ENCODE data around the gene ATG2A.
"Not testable (repeated sequence)": the region's sequence is repeated elsewhere in the genome, so short reads cannot be mapped to it uniquely, and the experiment has no call there.

The ATG2A gene

GRCh38 chr11:64854534-64855502 is 62.2 kb downstream of the ATG2A start:
- DNase-seq (ENCODE audit: low read depth) = peak; percentile 87

DNA sequence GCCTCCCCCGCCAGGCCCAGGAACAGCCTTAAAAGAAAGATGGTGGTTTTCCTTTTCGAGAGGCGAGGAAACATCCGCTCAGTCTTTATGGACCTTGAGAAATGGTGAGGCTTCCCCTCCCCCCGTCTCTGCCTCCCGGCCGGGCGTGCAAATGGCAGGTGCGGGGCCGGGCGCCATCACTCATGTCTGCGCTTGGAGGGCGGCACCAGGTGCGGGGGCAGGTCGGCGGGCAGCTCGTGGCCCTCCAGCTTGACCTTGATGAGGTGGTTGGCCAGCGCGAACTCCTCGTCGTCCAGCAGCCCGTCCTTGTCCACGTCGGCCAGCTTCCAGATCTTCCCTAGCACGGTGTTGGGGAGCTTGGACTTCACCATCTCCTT is 62.9 kb downstream of the ATG2A start:
- DNase-seq (ENCODE audit: low read depth) = no peak

GRCh38 chr11:64853709-64854108 is 63.3 kb downstream of the ATG2A start:
- DNase-seq (ENCODE audit: low read depth) = no peak

DNA sequence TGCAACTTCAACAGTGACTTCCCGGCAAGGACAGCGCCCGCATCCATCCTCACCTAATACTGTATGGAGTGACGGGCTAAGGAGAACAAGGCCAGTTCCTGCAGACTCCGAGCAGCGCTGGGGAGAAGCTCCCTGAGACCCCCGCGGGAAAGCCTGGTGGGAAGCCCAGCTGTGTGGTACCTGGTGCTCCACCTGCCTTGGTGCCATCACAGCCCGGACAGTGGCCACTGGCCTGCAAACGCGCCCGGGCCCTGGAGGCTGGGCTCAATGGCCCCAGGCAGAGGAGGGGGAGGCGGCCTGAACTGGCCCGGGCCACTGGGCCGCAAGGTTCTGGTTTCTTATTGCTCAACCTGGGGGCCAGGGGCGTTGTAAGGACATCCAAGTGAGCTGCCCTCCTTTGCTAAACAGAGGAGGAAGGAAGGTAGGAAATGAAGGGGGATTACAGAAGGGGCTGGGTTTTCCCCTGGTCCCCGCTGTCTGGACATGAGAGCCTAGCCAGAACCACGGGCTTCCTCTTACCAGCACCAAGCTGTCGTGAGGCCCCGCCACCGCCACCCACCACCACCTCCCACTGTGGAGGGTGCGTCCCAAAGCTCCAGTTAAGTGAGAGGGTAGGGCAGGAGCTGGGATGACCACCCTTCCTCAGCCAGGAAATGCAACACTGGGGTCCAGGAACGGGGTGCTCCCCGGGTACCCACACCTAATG is 64.1 kb downstream of the ATG2A start:
- DNase-seq (ENCODE audit: low read depth) = no peak

- DNase-seq (ENCODE audit: low read depth) = no peak
These were observed 65.1 kb downstream of the ATG2A start for GRCh38 chr11:64851831-64852351.

- no peak for DNase-seq (ENCODE audit: low read depth)
These were observed 65.9 kb downstream of the ATG2A start for GRCh38 chr11:64850979-64851567.

DNA sequence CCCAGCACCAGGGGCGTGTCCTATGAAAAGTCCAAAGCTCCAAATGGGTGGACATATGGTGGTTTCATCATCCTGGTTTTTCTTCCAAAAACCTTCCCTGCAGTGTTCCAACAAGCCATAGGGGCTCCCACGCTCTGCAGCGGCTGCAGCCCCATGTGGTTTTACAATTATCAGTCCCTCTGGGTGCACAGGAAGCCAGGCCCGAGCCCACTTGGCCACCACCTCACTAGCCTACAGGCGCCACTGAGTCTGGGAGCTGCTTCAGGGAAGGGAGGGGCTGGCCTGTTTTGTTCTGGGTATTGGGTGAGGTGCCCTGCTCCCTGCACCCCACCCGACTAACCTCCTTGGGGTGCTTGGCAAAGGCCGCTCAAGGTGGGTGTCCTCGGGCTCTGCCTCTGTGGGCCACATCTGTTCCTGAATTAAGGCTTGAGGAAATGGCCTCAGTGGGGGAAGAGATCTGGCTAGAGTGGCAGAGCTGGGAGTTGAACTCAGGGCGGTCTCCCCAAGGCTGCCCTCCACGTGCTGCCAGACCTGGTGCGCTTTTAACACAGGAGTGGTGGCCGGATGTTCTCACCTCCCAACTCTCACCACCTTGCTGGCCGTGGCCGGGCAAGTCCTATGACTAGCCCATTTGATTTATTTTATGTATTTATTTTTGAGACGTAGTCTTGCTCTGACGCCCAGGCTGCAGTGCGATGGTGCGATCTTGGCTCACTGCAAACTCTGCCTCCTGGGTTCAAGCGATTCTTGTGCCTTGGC is 67.2 kb downstream of the ATG2A start:
- no peak for DNase-seq (ENCODE audit: low read depth)

- no peak for DNase-seq (ENCODE audit: low read depth)
These were observed 68.0 kb downstream of the ATG2A start for GRCh38 chr11:64848826-64849597.

DNA sequence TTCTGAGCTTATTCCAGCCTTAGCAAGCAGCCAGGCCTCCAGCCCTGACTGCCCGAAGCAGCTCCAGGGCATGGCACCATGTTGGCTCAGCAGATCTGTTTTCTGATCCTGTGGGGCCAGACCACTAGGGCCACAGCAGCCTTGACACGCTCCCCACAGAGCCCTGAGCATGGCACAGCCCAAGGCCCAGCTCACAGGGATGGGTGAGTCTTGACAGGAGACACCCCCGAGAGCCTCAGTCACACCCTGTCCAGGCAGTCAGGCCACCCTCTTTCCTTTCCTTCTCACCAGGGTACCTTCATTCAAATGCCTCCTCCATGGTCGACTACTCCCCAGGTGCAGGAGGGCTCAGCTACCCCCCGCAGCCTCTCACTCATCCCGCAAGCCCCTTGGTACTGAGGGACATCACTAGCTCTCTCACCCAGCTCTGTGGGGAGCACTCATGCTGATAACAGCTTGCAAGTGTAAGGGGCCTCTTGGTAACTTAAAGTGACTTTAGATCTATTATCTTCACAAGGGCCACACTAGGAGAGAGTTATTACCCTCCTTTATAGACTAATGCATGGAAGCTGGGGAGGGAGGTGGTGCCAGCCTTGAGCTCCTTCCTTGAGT is 68.7 kb downstream of the ATG2A start:
- DNase-seq (ENCODE audit: low read depth) = no peak

- DNase-seq (ENCODE audit: low read depth) = peak; percentile 73
These were observed 69.9 kb downstream of the ATG2A start for GRCh38 chr11:64846998-64847666.

- not testable (repeated sequence) for DNase-seq (ENCODE audit: low read depth)
These were observed 71.3 kb downstream of the ATG2A start for GRCh38 chr11:64845776-64846129.

- DNase-seq (ENCODE audit: low read depth) = no peak
These were observed 71.8 kb downstream of the ATG2A start for GRCh38 chr11:64845129-64845775.

All from amniotic epithelial cell (primary cell).